ENCODE data around the gene LMF1.

The LMF1 gene

DNA sequence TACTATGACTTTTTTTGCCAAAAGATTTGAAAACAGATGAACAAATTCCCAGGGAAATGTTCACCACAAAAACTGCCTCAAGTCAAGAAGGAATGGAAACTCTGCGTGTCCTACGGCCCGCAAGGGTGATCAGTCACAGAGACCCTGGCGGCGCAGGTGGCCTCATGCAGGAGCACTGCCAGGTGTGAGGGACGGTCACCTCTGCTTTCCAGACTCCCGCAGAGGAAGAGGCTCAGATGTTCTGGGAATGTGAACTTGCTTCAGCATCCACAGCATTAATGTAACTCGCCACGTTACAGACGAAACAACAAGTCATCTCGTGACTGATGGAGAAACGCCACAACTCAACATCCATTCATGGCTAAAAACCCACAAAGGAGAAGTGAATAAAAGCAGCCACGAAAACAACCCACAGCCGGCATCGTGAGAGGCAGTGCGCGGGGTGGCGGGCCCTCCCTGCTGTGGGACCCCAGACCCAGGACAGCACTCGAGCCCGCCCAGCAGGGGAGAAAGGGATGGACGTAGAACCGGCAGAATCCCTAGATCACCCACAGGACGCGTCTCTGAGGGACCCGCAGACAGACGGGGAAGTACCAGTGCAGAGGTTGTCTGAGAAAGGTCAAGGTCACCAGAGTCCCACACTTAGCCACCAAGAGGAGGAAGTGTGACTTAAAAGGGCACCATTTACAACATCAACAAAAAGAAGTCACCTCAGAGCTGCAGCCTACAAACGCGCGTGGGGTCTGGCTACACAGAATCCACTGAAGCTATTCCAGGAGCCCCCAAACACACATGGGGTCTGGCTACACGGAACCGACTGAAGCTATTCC, 93.3 kb downstream of the LMF1 start:
- no peak for DNase-seq

DNA sequence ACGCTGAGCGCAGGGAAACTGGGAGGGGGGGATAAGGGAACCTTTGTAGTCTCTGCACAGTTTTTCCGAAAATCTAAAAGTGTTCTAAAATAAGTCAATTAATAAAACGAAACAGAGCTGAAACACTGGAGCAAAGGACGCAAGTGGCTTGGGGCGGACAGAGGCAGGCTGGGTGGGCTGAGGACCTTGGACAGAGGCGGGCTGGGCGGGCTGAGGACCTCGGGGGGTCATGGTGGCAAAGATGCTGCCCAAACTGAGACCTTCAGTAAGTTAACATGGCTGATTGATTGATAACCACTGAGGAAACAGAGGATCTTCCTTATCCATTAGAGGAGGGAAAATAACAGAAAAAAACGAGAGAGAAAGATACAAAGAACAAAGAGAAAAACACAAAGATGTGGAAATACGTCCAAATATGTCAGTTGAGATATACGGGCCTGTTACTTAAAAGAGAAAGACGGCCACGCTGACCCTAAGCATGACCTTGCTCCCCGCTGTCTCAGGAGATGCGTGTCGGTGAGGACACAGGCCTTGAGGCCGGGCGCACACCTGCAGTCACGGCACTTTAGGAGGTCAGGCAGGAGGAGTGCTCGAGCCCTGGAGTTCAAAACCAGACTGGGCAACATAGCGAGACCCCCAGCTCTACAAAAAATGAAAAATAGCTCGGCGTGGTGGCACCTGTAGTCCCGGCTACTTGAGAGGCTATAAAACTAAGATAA, 94.1 kb downstream of the LMF1 start:
- DNase-seq, result no peak

DNA sequence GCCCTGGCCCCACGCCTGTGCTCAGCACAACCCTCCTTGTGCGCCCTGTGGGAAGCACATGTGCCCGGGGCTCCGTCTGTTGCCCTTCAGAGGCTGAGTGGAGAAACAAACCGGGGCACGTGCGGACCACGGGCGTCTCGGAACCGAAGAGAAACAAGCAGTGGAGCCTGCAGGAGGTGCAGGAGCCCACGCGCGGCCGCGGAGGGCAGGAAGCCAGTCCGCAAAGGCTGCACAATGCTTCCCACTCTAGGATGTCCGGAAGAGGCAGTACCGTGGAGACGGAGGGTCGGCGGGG, 94.8 kb downstream of the LMF1 start:
- DNase-seq, result no peak

DNA sequence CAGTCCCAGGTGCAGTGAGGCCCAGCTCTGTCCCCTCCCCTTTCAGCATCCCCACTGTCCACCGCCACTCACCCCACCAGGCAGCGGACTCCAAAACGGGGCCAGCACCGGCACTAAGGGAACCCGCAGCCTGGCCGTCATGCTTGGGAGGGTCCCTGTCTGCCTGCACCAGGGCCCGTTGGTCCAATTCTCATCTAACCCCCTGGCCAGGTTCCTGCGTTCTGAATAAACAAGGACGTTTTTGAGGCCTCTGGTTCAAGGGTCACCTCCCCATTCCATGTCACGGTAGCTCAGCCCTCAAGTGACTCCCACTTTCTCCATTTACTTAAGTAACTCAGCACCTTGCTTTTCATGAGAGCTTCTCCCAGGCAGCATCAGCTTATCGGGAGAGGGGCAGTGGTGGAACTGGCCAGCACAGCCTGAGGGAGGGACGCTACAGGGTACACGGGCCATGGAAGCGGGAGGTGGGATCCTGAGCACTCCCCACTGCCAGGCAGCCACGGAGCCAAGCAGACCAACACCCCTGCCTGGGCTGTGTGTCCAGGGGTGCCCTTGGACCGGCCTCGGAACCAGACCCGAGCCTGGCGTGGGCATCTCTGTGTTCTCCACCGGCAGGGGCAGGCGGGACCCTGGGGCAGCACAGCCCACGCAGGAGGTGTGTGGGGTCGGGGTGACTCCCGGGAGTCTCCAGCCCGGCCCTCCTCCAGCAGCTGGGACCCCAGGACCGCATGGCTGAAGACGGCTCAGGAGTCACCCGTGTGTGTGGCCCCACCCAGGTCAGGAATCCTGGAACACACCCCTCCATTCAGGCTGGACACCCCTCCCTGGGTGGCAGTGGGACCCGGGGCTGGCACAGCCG, 95.4 kb downstream of the LMF1 start:
- DNase-seq, result no peak

DNA sequence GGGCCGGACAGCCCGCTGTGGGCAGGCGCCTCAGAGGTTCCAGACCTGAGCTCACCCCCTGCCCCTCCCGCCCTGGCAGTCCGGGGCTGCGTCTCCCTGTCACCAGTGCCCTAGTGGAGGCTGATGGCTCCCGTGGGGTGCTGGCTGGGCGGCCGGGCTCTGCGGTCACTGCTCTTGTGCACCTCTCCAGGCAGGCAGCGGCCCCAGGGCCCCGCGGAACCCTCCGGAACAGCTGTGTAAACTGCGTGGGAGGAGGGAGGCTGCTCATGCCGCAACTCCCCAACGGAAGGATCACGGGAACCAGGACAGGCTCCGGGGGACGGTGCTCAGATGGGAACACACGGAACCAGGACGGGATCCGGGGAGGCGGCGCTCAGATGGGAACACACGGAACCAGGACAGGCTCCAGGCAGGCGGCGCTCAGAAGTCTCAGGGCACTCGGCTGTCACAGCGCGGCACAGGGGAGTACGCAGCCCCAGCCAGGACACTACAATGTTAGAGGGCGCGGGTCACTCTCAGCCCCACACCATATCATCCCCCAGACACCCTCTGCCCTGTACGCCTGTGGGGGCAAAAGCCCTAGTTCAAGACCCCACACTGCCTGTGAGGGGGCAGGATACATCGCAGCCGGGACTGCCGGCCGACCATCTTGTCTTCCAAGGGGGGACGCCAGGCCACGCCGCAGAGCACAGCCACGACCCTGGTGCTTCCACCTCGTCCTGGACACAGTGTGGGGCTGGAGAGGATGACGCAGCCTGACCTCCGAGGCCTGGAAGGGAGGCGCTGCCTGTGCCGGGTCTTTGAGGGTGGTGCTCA, 96.2 kb downstream of the LMF1 start:
- DNase-seq, result no peak

DNA sequence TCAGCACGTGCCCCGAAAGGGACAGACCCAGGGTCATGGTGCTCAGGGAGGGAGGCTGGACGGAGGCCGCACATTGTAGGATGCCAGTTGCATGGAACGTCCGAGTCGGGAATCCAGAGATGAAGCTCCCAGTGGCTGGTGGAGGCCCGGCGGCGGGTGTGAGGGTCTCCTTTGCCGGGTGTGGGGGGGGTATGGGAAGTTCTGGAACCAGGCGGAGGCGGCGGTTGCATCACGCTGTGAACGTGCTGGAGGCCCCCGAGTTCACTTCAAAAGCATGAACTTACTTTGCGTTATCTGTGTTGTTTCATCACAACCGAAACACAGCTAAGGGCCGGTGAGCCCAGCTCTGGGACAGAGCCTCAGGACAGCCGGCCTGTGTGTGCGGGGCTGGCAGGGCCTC, 96.9 kb downstream of the LMF1 start:
- no peak for DNase-seq

DNA sequence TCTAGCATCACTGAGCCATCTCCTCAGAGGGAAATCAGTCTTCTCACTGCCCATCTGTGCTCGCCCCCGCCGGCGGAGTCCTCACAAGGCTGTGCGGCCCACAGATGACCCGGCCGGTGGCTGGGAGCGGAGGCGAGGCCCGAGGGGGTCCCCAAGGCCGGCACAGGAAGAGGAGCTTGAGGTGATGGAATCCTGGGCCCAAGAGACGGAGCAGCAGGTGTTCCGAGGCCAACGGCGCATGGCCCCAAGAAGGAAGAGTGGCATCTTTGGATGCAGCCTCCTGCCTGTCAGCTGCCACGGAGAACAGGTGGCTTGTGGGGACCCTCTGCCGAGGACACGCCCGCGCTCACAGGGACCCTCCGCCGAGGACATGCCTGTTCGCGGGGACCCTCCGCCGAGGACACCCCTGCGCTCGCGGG, 97.5 kb downstream of the LMF1 start:
- no peak for DNase-seq

DNA sequence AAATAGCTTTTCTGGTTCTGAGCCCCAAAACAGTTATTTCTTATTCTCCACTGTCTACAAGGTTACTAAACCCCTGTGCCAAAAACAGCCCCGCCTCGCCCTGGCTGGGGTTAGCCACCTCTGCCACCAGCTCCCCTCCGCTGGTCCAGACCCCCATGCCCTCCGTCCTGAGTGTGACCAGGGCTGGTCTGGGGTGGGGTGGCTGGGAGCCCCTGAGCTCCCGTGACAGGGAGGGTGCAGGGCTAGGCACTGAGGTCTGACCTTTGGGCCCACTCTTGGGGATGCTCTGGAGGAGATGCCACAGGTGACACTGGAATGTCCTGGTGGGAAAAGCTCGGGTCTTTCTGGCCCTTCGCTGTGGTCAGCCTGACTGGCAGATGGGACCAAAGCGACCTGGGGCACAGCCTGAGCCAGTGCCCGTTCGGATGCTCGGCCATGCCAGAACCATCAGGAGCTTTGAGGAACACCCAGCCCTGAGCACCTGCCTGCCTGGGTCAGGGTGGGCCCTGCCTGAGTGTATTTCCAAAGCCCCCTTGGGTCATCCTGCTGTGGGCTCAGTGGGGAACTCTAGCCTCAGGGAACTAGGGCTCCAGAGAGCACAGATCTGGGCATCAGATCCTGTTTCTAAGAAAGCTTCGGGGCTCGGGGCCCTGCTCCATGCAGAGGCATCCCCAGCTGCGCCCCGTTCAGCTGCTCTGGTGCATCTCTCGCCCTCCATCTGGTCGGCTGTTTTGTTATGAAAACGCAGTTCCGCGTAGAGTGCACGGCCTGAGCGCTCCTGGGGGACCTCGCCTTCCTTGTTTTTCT, 98.1 kb downstream of the LMF1 start:
- no peak for DNase-seq

DNA sequence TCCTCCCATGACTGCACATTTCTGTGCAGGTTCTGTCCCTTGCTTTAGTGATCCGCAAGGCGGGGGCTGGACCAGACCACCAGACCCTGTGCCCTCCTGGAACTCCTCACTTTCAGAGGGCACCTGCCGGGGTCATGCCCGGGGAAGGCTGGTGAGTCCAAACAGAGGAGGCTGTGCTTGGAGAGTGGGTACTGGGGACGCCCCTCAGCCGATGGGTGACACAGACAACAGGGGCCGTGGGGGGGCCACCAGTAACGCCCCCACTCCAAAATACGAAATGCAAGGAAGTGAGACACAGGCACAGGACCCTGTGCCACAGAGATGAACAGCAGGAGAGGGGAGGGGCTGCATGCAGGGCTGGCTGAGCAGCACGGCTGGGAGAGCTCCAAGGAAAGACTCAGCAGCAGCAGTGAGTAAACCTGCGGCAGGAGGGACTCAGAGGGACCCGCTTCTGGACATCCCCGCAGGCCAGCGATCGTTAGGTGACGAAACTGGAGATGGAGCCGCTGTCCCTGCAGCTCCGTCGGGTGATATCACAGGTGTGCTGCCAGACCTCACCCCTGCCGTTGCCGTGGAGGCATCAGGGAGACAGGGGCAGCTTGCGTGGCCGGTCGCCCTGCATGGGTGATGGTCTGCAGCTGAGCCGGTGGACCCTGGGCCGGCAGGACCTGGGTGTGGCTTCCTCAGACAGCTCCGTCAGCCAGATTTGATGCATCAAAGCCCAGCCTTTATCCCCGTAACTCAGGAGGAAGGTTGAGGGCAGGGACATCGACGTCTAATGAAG, 99.0 kb downstream of the LMF1 start:
- no peak for DNase-seq

DNA sequence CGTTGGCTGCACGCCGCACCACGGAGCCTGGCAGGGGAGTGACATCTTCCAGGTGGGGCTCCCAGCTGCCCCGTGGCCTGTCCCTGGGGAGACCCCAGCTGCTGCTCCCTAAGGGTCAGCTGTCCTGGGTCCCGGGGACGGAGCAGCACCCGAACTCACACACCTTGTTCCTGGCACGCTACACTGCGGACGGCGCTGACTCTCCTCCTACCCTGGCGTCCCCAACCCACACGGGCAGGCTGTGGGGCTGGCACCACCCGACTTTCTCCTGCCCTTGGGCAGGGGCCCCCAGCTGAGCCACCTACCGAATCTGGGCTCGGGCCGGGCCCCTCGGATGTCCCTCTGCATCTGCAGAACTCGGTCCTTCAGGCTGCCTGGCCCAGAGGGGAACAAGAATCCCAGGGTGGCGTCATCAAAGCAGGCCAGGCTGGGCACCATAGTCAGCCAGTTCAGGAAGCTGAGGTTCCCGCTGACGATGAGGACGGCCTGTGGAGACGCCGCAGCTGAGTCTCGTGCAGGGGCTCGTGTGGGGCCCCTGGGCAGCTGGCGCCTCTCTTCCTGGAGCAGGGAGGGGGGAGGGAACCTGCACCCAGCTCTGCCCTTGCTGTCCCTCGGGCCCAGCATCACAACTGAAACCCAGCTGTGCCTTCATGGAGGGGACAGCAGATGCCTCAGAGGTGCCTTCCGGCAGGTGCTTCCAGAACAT, 99.8 kb downstream of the LMF1 start:
- DNase-seq, result no peak

DNA sequence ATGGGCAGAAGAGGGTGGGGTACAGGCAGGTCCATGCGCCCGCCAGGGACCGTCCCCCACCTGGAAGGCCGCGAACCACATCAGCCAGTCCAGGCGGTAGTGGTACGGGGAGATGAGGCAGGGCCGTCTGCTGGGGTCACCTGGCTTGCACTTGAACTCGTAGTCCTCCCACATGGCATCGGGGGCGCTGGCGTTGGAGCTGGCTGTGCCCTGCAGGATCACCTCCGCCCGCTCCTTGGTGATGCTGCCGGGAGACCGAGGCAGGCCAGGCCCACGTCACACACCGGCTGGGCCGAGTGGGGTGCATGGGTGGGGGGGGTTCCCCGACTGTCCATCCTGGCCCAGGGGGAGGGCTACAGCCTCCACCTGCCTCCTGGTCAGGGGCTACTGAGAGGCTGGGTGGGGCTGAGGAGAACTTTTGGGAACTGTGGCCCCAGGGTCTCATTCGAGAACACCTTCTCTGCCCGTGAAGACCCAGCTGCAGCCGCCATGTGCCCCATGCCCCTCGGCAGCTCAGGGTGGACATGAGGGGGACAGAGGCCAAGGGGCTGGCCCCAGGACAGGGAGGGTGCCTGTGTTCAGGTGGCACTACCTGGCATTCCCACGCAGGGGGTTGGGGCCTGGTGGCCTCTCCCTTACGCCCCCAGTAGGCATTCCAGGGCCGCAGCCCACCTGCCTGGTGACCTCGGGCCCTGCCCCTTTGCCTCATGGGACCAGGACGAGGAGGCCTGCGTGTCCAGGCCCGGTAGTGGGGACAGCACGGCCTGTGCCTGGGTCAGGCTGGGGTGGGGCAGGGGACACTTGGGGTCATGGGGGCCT, 100.8 kb downstream of the LMF1 start:
- no peak for DNase-seq

DNA sequence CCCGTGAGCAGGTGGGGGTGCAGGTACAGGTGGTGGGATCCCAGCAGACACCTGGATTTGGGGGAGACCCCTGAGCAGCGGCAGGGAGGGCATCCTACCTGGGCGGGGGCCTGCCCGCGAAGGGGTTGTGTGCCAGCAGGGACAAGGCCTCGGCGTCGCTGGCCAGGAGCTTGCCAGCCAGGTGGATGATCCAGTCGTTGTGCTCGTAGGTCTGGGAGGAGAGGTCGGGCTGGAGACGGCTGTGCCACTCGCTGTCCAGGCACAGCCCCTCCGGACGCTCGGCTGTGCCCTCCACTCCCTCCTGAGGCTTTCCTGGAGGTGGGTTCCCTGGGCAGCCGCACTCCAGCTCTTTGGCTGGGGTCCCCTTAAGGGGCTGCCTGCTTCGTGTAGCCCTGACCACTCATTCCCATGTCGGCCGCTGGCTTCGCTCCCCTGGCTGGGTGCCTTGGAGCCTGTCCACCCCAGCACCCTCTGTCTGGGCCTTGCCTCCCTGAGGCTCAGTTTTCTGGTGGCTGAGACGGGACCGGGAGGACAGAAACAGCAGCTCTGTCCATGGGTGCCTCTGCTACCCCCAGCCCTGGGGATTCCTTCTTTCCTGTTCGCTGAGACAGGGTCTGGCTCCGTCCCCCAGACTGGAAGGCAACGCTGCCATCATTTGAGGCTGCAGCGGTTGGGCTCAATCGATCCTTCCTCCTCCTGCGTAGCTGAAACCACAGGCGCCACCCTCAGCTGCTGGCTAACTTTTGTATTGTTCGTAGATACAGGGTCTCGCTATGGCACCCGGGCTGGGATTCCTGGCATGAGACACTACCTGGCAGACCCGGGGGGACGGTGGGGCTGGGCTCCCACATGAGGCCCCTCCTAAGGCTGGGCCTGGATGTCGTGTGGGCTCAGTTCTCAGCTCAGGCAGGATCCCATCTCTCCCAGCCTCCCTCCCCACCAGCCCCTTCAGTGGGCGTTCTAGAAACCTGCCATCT, 101.7 kb downstream of the LMF1 start:
- DNase-seq, result no peak

DNA sequence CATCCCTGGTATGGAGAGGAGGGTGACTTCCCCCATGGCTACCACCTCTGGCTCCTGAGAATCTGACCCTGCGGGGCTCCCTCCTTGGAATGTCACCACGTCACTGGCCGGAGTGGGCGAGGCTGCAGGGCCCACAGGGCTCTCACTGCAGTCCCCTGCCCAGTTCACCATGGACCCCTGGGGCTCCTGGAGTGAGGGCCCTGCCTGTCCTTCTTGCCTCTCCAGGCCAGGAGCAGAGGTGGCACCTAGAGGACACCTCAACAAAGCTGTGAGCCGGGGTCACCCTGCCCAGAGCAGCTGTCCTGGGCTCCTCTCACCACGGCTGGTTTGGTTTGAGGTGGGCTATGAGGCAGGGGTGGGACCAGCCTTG, 102.4 kb downstream of the LMF1 start:
- no peak for DNase-seq

DNA sequence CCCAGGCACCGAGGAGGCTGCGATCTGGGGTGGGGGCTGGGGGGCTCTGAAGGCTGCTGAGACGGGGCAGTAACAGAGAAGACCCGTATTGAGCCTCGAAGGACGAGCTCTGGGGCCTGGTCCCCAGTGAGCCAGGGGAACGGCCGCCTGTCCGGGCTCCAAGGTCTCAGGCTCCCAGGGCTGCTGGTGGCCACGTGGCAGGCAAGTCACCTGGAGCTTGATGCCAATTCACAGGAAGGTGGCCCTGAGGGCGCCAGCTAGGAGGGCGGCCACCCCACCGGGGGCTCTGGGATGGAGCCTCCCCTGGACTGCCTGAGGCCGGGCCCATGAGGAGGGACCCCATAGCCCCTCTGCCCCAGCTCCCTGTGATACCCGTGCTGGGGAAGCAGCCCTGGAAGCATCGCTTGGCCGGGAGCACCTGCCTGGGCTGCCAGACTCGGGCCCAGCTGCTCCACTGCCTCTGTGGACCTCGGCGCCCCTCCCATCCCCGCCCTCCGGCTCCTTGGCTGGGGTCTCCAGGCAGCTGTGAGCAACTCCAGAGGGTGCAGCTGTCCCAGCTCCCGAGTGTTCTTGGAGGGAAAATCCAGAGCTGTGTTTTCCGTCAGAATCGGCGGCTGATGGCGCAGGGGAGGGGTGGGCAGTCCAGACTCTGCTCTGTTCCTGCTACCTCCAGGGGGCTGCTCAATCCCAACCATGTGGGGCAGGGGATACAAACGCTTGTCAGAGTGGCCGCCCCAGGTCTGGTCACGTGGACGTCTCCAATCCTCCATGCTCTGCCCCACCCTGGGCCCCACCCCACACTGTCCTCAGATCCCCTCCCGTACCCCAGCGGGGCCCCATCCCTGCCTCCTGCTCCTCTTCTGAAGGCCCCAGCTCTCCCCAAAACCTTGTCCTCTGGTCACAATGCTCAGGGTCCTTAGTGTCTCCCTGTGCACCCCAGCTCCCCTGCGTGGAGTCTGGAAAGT, 103.1 kb downstream of the LMF1 start:
- no peak for DNase-seq

DNA sequence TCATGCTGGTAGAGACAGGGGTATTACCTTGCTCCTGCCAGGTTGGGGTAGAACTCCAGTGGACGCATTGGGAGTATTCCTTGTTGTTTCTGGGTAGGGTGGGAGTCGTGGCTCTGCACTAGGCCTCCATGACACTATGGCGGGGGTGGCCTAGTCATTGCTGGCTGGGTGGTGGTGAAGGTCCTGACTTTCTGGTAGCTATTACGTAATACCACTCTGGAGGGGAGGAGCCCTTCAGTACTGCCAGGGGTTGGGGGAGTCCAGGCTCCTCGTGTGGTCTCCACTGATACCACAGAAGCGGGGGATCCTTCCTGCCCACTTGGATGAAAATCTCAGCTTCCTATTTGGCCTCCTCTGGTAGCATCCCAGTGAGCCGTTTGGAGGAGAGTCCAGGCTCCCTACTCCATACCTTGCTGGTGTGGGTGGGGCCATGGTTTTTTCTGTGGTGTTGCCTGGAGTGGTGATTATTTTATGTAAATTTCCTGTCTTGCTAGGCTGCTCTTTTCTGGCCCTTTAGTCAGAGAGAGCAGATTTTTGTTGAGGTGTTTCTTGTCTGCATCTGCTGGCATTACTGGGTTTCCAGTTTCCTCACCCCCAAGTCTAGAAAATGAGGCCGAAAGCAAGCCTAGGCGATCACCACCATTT, 104.4 kb downstream of the LMF1 start:
- no peak for DNase-seq

DNA sequence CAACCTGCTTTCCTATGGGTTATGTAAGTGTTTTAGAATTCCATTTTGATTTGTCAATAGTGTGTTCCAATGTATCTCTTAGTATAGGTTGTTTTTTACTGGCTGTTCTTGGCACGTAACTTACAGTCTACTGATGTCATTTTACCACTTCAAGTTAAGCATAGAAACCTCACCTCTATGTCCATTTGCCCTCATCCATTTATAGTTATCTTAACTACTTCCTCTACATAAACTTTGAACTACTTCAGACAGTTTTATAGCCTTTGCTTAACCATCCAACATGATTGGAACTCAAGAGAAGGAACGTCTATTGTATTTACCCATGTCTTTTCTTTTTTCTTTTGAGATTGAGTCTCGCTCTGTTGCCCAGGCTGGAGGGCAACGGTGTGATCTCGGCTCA, 105.8 kb downstream of the LMF1 start:
- DNase-seq, result no peak

DNA sequence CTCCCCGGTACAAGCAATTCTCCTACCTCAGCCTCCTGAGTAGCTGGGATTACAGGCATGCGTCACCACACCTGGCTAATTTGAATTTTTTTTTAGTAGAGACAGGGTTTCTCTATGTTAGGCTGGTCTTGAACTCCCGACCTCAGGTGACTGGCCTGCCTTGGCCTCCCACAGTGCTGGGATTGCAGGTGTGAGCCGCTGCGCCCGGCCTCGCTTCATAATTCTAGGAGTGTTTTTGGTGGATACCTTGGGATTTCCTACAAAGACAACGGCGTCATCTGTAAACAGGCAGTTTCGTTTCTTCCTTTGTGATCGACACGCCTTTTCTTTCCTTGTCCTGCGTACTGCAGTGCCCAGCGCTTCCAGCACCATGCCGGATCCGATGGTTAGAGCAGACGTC, 109.3 kb downstream of the LMF1 start:
- no peak for DNase-seq
